HL-60/S4 (cell line): ENCODE results near the gene AGAP1.

Experiments
- in situ Hi-C: fragments of 300-500 bp; cut with MboI; formaldehyde crosslinking; loops from 2 replicates; pipeline ENCODE4 v1.14.3; 2022; ENCODE audit warnings: low sequenced_read_pairs

AGAP1 gene

GRCh38 chr2:235877275-235877802 is 383.5 kb downstream of the AGAP1 start:
- in situ Hi-C loops = no loop called here

- in situ Hi-C loops = no loop called here
Measured at GRCh38 chr2:235879116-235879515, 385.3 kb downstream of the AGAP1 start.

GRCh38 chr2:235883675-235884074 is 389.8 kb downstream of the AGAP1 start:
- in situ Hi-C loops = no loop called here

GRCh38 chr2:235889302-235889630 is 395.4 kb downstream of the AGAP1 start:
- in situ Hi-C loops = no loop called here

GRCh38 chr2:235893129-235893698 is 399.4 kb downstream of the AGAP1 start:
- in situ Hi-C loops = no loop called here

- in situ Hi-C loops = no loop called here
Measured at GRCh38 chr2:235894839-235895238, 401.0 kb downstream of the AGAP1 start.

GRCh38 chr2:235896061-235896460 is 402.2 kb downstream of the AGAP1 start:
- in situ Hi-C loops = no loop called here

GRCh38 chr2:235897992-235898391 is 404.1 kb downstream of the AGAP1 start:
- in situ Hi-C loops = no loop called here

GRCh38 chr2:235898766-235899165 is 404.9 kb downstream of the AGAP1 start:
- in situ Hi-C loops = no loop called here

- in situ Hi-C loops = no loop called here
Measured at GRCh38 chr2:235900631-235901030, 406.8 kb downstream of the AGAP1 start.

- in situ Hi-C loops = no loop called here
Measured at GRCh38 chr2:235901243-235901642, 407.4 kb downstream of the AGAP1 start.

- in situ Hi-C loops = no loop called here
Measured at GRCh38 chr2:235903782-235904584, 410.1 kb downstream of the AGAP1 start.

GRCh38 chr2:235904585-235904931 is 410.7 kb downstream of the AGAP1 start:
- in situ Hi-C loops = no loop called here

- in situ Hi-C loops = no loop called here
Measured at GRCh38 chr2:235908826-235909225, 415.0 kb downstream of the AGAP1 start.

GRCh38 chr2:235909358-235909757 is 415.5 kb downstream of the AGAP1 start:
- in situ Hi-C loops = no loop called here

GRCh38 chr2:235910067-235910466 is 416.2 kb downstream of the AGAP1 start:
- in situ Hi-C loops = no loop called here

GRCh38 chr2:235911125-235911524 is 417.3 kb downstream of the AGAP1 start:
- in situ Hi-C loops = no loop called here

- in situ Hi-C loops = no loop called here
Measured at GRCh38 chr2:235911633-235912233, 417.9 kb downstream of the AGAP1 start.

- in situ Hi-C loops = no loop called here
Measured at GRCh38 chr2:235914756-235915155, 420.9 kb downstream of the AGAP1 start.

GRCh38 chr2:235917506-235917905 is 423.7 kb downstream of the AGAP1 start:
- in situ Hi-C loops = no loop called here

GRCh38 chr2:235918876-235919275 is 425.0 kb downstream of the AGAP1 start:
- in situ Hi-C loops = no loop called here

GRCh38 chr2:235920216-235920865 is 426.5 kb downstream of the AGAP1 start:
- in situ Hi-C loops = no loop called here
